C4-2B (cell line): Measurements from ENCODE around the gene WDR6.

ENCODE experiments used
- H3K27ac ChIP-seq: fragments of 450-650 bp; 2 replicates; pipeline ENCODE4 v1.5.1; 2017
- CTCF ChIP-seq: fragments of 450-650 bp; conservative IDR thresholded peaks from 2 replicates; pipeline ENCODE4 v1.5.1; 2017; ENCODE audit warnings: mild to moderate bottlenecking
- ZFX ChIP-seq: fragments of 450-650 bp; IDR thresholded peaks from 2 replicates; pipeline ENCODE4 v1.6.1; 2017

Gene WDR6

GRCh38 chr3:49032646-49033304 is 25.6 kb downstream of the WDR6 start:
- TF ChIP-seq ZFX = no peak
- no peak for TF ChIP-seq CTCF
- H3K27ac ChIP-seq = no peak overlapping the region

GRCh38 chr3:49034650-49035049 is 27.5 kb downstream of the WDR6 start:
- H3K27ac ChIP-seq = no peak overlapping the region

GRCh38 chr3:49035281-49035680 is 28.1 kb downstream of the WDR6 start:
- TF ChIP-seq ZFX = no peak
- TF ChIP-seq CTCF = no peak

More at GRCh38 chr3:49034650-49035049, 27.5 kb downstream of the WDR6 start:
- no peak for TF ChIP-seq CTCF
- no peak for TF ChIP-seq ZFX

GRCh38 chr3:49053543-49053942 is 46.4 kb downstream of the WDR6 start:
- TF ChIP-seq ZFX (no peak), CTCF (no peak)
- H3K27ac ChIP-seq = no peak overlapping the region

More at GRCh38 chr3:49035281-49035680, 28.1 kb downstream of the WDR6 start:
- no peak overlapping the region for H3K27ac ChIP-seq

GRCh38 chr3:49054344-49054862 is 47.2 kb downstream of the WDR6 start:
- H3K27ac ChIP-seq = no peak overlapping the region
- TF ChIP-seq ZFX (no peak), CTCF (no peak)

- no peak overlapping the region for H3K27ac ChIP-seq
- no peak for TF ChIP-seq ZFX
Measured at GRCh38 chr3:49057268-49057667, 50.1 kb downstream of the WDR6 start.

GRCh38 chr3:49058011-49058410 is 50.8 kb downstream of the WDR6 start:
- TF ChIP-seq CTCF (no peak), ZFX (no peak)

More at GRCh38 chr3:49058011-49058410, 50.8 kb downstream of the WDR6 start:
- no peak overlapping the region for H3K27ac ChIP-seq
